ENCODE measurements around the gene DDOST.
"Not testable (repeated sequence)": the region's sequence is repeated elsewhere in the genome, so short reads cannot be mapped to it uniquely, and the experiment has no call there.

The DDOST gene

GRCh38 chr1:20625176-20626097 lies 35.7 kb downstream of the DDOST start:
- peak; percentile 63 for DNase-seq (ENCODE audit: low read depth, low spot score)

GRCh38 chr1:20624709-20625108 lies 36.5 kb downstream of the DDOST start:
- no peak for DNase-seq (ENCODE audit: low read depth, low spot score)

DNA sequence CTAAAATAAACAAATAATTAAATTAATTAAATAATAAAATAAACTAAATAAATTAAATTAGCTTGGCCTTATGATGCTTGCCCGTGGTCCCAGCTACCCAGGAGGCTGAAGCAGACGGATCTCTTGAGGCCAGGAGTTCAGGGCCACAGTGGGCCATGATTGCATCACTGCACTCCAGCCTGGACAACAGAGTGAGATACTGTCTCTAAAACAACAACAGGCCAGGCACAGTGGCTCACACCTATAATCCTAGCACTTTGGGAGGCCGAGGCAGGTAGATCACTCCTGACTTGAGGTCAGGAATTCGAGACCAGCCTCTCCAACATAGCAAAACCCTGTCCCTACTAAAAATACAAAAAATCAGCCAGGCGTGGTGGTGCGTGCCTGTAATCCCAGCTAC lies 40.2 kb downstream of the DDOST start:
- DNase-seq (ENCODE audit: low read depth, low spot score) = no peak

DNA sequence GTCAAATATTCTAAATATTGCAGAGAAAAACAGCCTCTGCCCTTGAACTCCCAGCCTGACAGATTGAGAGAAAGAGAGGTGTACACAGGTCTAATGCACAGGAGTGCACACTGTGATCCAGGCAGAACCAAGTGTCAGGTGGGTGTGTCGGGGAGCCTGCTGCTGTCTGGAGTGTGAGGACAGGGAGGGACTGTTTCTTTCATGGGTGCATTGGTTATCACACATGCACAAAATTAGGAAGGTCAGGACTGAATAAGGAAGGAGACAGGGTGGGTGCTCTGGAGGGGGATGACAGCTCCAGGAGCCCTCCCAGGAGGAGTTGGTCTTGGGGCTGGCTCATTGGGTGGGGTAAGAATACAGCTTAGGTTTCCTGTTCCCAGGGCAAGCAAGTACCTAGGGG lies 41.2 kb downstream of the DDOST start:
- no peak for DNase-seq (ENCODE audit: low read depth, low spot score)

- DNase-seq (ENCODE audit: low read depth, low spot score) = no peak
Observed at GRCh38 chr1:20618550-20618949, 42.6 kb downstream of the DDOST start.

- no peak for DNase-seq (ENCODE audit: low read depth, low spot score)
Observed at GRCh38 chr1:20616847-20617487, 44.2 kb downstream of the DDOST start.

- DNase-seq (ENCODE audit: low read depth, low spot score) = no peak
Observed at GRCh38 chr1:20615946-20616846, 45.0 kb downstream of the DDOST start.

DNA sequence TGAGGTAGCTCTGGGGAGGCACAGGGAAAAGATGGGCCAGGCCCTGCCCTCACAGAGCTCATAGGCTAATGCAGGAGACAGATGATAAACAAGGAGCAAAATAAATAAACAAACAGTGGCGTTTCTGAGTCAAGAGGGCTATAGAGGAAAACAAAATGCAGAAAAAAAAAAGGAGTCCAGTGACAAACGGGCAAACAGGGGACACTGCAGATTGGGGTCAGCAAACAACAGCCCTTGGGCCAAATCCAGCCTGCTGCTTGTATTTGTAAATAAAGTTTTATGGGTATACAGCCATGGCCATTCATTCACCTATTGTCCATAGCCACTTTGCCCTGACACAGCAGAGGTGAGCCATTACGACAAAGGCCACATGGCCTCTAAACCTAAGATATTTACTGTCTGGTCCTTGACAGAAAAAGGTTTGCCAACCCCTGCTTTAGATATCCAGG lies 47.0 kb downstream of the DDOST start:
- DNase-seq (ENCODE audit: low read depth, low spot score) = no peak

- peak; percentile 73 for DNase-seq (ENCODE audit: low read depth, low spot score)
Observed at GRCh38 chr1:20612221-20612746, 48.9 kb downstream of the DDOST start.

DNA sequence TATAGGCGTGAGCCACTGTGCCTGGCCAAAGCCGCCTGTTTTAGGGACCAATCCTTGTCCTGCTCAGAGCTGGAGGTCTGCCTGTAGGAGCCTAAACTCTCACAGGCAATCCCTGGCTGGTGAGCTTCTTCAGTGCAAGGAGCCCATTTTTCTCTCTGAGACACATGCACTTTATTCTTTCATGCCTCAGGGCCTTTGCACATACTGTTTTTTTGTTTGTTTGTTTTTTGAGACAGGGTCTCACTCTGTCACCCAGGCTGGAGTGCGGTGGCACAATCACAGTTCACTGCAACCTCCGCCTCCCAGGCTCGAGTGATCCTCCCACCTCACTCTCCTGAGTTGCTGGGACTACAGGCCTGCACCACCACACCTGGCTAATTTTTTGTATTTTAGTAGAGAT lies 49.5 kb downstream of the DDOST start:
- no peak for DNase-seq (ENCODE audit: low read depth, low spot score)

DNA sequence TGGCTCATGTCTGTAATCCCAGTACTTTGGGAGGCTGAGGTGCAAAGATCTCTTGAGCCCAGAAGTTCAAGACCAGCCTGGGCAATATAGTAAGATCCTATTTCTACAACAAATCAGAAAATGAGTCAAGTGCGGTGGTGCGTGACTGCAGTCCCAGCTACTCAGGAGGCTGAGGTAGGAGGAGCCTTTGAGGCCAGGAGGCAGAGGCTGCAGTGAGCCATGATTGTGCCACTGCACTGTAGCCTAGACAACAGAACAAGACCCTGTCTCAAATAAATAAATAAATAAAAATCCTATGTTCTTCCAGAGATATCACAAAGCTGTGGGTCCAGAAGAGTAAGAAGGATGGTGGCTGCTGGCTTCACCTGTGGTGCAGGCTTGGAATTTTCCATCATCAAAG lies 50.2 kb downstream of the DDOST start:
- no peak for DNase-seq (ENCODE audit: low read depth, low spot score)

DNA sequence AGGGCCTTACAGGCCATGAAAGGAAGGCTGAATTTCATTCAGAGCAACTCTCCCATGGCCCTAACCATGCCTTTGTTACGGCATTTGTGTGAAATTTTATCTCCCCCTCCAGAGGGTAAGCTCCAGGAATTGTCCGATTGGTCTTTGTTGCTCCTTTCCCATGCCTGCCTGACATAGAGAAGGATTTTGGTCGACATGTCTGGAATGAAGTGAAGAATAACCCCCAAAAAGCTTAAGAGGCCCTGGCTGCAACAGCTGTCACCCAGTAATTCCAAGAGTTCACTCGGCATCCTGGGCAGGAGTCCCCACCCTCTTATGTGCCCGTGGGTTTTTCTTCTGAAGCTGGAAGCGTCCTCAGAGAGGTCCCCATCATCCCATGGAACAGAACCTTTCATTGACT lies 51.6 kb downstream of the DDOST start:
- peak; percentile 32 for DNase-seq (ENCODE audit: low read depth, low spot score)

GRCh38 chr1:20606801-20607570 lies 54.2 kb downstream of the DDOST start:
- DNase-seq (ENCODE audit: low read depth, low spot score) = not testable (repeated sequence)

GRCh38 chr1:20604678-20605077 lies 56.5 kb downstream of the DDOST start:
- no peak for DNase-seq (ENCODE audit: low read depth, low spot score)

- DNase-seq (ENCODE audit: low read depth, low spot score) = no peak
Observed at GRCh38 chr1:20603504-20604464, 57.4 kb downstream of the DDOST start.

DNA sequence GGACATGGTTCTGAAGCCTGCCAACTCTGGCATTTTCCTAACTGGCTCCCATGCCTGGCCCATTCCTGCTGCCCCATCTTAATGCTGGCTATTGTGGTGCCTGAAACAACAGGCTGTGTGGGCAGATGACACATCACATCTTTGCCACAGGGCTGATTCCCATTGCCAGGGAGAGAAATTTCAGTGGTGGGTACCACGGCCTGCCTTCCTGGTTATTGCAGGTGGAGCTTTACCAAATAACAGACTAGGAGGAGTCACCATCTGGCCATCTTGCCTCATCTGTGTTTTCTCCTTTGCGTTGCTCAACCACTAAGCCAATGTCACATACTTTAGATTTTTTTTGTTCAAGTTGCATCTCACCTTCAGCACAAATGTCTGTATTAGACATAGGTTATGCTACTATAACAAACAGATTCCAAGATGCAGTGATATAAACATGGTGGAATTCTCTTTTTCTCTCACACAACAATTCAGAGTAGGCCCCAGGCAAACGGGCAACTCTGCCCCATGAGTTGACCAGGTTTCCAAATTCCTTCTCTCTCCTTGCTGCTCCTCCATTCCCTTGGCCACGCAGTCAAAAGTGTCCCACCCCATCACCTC lies 58.2 kb downstream of the DDOST start:
- DNase-seq (ENCODE audit: low read depth, low spot score) = no peak

All from ELF-1 (cell line).